Smooth muscle cell (in vitro differentiated cells): Measurements from ENCODE around the gene COQ9. TPM values are rescaled to one million over a fixed set of nuclear protein-coding genes. Genes with fewer than 3 reads are reported as not detected.
A peak's percentile ranks its signal among the peaks of the same experiment; 100 is the strongest.

Experiments
- DNase-seq: peaks from one replicate; lab custom pipeline; 2025; ENCODE audit not compliant: unreplicated experiment; lab: John Stamatoyannopoulos, UW
- H2AFZ ChIP-seq: fragments of 200-600 bp; sonication (generic); 2 replicates; pipeline ENCODE4 v1.6.0; 2016; ENCODE audit warnings: antibody characterized with exemption, low read depth, mild to moderate bottlenecking
- H3F3A ChIP-seq: fragments of 200-600 bp; sonication (generic); 2 replicates; pipeline ENCODE4 v1.6.0; 2017; ENCODE audit warnings: antibody characterized with exemption, low read depth
- H3K27ac ChIP-seq: fragments of 200-600 bp; sonication (generic); 2 replicates; pipeline ENCODE4 v1.5.1; 2016; ENCODE audit warnings: low read depth, mild to moderate bottlenecking
- H3K27me3 ChIP-seq: fragments of 200-600 bp; sonication (generic); 2 replicates; pipeline ENCODE4 v1.6.1; 2016; ENCODE audit warnings: low read depth, mild to moderate bottlenecking
- H3K36me3 ChIP-seq: fragments of 200-600 bp; sonication (generic); 2 replicates; pipeline ENCODE4 v1.5.1; 2016; ENCODE audit warnings: low read depth
- H3K4me1 ChIP-seq: fragments of 200-600 bp; sonication (generic); 2 replicates; pipeline ENCODE4 v1.5.1; 2016; ENCODE audit warnings: low read depth
- H3K4me2 ChIP-seq: fragments of 200-600 bp; sonication (generic); 2 replicates; pipeline ENCODE4 v1.6.0; 2016; ENCODE audit warnings: mild to moderate bottlenecking
- H3K4me3 ChIP-seq: fragments of 200-600 bp; sonication (generic); 2 replicates; pipeline ENCODE4 v1.5.1; 2016; ENCODE audit warnings: mild to moderate bottlenecking
- H3K79me2 ChIP-seq: fragments of 200-600 bp; sonication (generic); 2 replicates; pipeline ENCODE4 v1.6.0; 2016; ENCODE audit warnings: low read depth, mild to moderate bottlenecking
- H3K9ac ChIP-seq: fragments of 200-600 bp; sonication (generic); 2 replicates; pipeline ENCODE4 v1.6.0; 2016; ENCODE audit warnings: low read depth
- H3K9me3 ChIP-seq: fragments of 200-600 bp; sonication (generic); replicated peaks from 2 replicates; pipeline ENCODE4 v1.5.1; 2016; ENCODE audit warnings: low read depth
- H4K20me1 ChIP-seq: fragments of 200-600 bp; sonication (generic); 2 replicates; pipeline ENCODE4 v1.6.0; 2016; ENCODE audit warnings: low read depth
- CTCF ChIP-seq: fragments of 200-600 bp; sonication (generic); IDR thresholded peaks from 2 replicates; pipeline ENCODE4 v1.5.1; 2017; ENCODE audit warnings: borderline replicate concordance, mild to moderate bottlenecking, antibody characterized with exemption; ENCODE audit not compliant: insufficient read depth, poor library complexity, severe bottlenecking
- WGBS: methylation state at CpG from one replicate; pipeline ENCODE4 v1.1.7; 2016; ENCODE audit warnings: low lambda C conversion rate; 5-methylcytosine and 5-hydroxymethylcytosine counted together
- polyA plus RNA-seq: library from polyadenylated mRNA; unstranded; fragments of >200 nt; fragmentation: Nextera tagmentation; extraction: Ambion mirVana; gene quantifications from 2 replicates; pipeline ENCODE4 v1.2.1, GENCODE V29; 2016
- total RNA-seq: library from RNA; depleted of rRNA; stranded (reverse); fragments of >200 nt; gene quantifications from 2 replicates; pipeline ENCODE4 v1.2.3, GENCODE V29; 2014

The COQ9 gene
- total and polyA plus RNA-seq, 2 experiments from 2014 or later = 34.7 to 62.1 TPM

- H3K4me1 ChIP-seq = peaks cover 9% of the 10 kb centered on the region
- H3K79me2 ChIP-seq = peaks cover 63% of the 10 kb centered on the region
- no peak for TF ChIP-seq CTCF
- 51% methylated on average over 7 of the region's 8 CpGs for WGBS
- H3K27ac ChIP-seq = peak overlapping the region; percentile 3
- DNase-seq = no peak
- H4K20me1 ChIP-seq = peaks cover 35% of the 10 kb centered on the region
- no peaks in the 10 kb centered on the region for H3K27me3 ChIP-seq
- H3K36me3 ChIP-seq = no peaks in the 10 kb centered on the region
- peak overlapping the region; percentile 98 for H3K4me2 ChIP-seq
- no peaks in the 10 kb centered on the region for H3K9me3 ChIP-seq
- no peak overlapping the region for H2AFZ ChIP-seq
- H3K9ac ChIP-seq = peak overlapping the region; percentile 93
- peaks cover 8% of the 10 kb centered on the region for H3F3A ChIP-seq
- peak overlapping the region; percentile 87 for H3K4me3 ChIP-seq
These were observed 37.3 kb downstream of the COQ9 start for GRCh38 chr16:57484515-57485005.

GRCh38 chr16:57485091-57485915, 38.0 kb downstream of the COQ9 start:
- H3K4me3 ChIP-seq = peak overlapping the region; percentile 87
- H3K79me2 ChIP-seq = peaks cover 57% of the 10 kb centered on the region
- H3K9ac ChIP-seq = peak overlapping the region; percentile 93
- H2AFZ ChIP-seq = peak overlapping the region; percentile 71
- TF ChIP-seq CTCF = no peak
- H3K4me2 ChIP-seq = peak overlapping the region; percentile 98
- no peaks in the 10 kb centered on the region for H3K27me3 ChIP-seq
- H4K20me1 ChIP-seq = peaks cover 28% of the 10 kb centered on the region
- H3K36me3 ChIP-seq = no peaks in the 10 kb centered on the region
- 51% methylated on average over 13 of the region's 14 CpGs for WGBS
- H3F3A ChIP-seq = peaks cover 8% of the 10 kb centered on the region
- peak overlapping the region; percentile 82 for H3K27ac ChIP-seq
- no peaks in the 10 kb centered on the region for H3K9me3 ChIP-seq
- peaks cover 3% of the 10 kb centered on the region for H3K4me1 ChIP-seq
- DNase-seq = no peak

GRCh38 chr16:57485916-57486857, 38.9 kb downstream of the COQ9 start, which contains the start of gene DOK4:
DOK4 (minus strand) TSS chr16:57486493; CDS start chr16:57479507, 6,986 bp downstream.
- under 1% methylated on average over 28 of the region's 73 CpGs for WGBS
- peaks cover 21% of the 10 kb centered on the region for H4K20me1 ChIP-seq
- H3K4me2 ChIP-seq = peak within 1 kb of the TSS; percentile 98
- no peaks in the 10 kb centered on the region for H3K4me1 ChIP-seq
- H3F3A ChIP-seq = peaks cover 4% of the 10 kb centered on the region
- no peak for TF ChIP-seq CTCF
- peaks cover 49% of the 10 kb centered on the region for H3K79me2 ChIP-seq
- H3K4me3 ChIP-seq = peak within 1 kb of the TSS; percentile 87
- DNase-seq = peak; percentile 48
- peak within 1 kb of the TSS; percentile 97 for H2AFZ ChIP-seq
- H3K36me3 ChIP-seq = no peaks in the 10 kb centered on the region
- peak within 1 kb of the TSS; percentile 82 for H3K27ac ChIP-seq
- no peaks in the 10 kb centered on the region for H3K9me3 ChIP-seq
- no peaks in the 10 kb centered on the region for H3K27me3 ChIP-seq
- H3K9ac ChIP-seq = peak within 1 kb of the TSS; percentile 93
